LNCaP clone FGC (cell line): ENCODE results near the gene ESPNL.

Experiments used
- DNase-seq: peaks from one replicate; pipeline ENCODE4 v3.0.0-alpha.2; 2011; ENCODE audit warnings: low read depth
- H3K4me3 ChIP-seq: 2 replicates; pipeline ENCODE4 v1.5.1; 2011; ENCODE audit warnings: mild to moderate bottlenecking, low read depth, low read length, control low read depth
- CTCF ChIP-seq: IDR thresholded peaks from 2 replicates; pipeline ENCODE4 v1.5.1; 2012; ENCODE audit warnings: mild to moderate bottlenecking; ENCODE audit not compliant: control insufficient read depth, insufficient read depth; ENCODE audit errors: extremely low read depth

The ESPNL gene

GRCh38 chr2:238159661-238160205 lies 59.6 kb downstream of the ESPNL start:
- no peak for TF ChIP-seq CTCF
- DNase-seq: no peak
- H3K4me3 ChIP-seq: no peak overlapping the region

GRCh38 chr2:238160206-238161129 lies 60.3 kb downstream of the ESPNL start:
- DNase-seq: no peak
- TF ChIP-seq CTCF: peak; percentile 19; the same call in 1 of the 2 replicates
- no peak overlapping the region for H3K4me3 ChIP-seq

GRCh38 chr2:238161291-238162051 lies 61.3 kb downstream of the ESPNL start:
- no peak for DNase-seq
- H3K4me3 ChIP-seq: no peak overlapping the region
- TF ChIP-seq CTCF: no peak

GRCh38 chr2:238162251-238162845 lies 62.2 kb downstream of the ESPNL start:
- no peak for DNase-seq

GRCh38 chr2:238162846-238163441 lies 62.8 kb downstream of the ESPNL start:
- no peak overlapping the region for H3K4me3 ChIP-seq
- DNase-seq: no peak
- TF ChIP-seq CTCF: no peak

More at GRCh38 chr2:238162251-238162845, 62.2 kb downstream of the ESPNL start:
- no peak for TF ChIP-seq CTCF
- H3K4me3 ChIP-seq: no peak overlapping the region

- DNase-seq: no peak
- no peak for TF ChIP-seq CTCF
- H3K4me3 ChIP-seq: no peak overlapping the region
These were observed 63.5 kb downstream of the ESPNL start for GRCh38 chr2:238163481-238164198.
